Measurements from ENCODE around the gene ZNF14.
"Not testable (repeated sequence)": the region's sequence is repeated elsewhere in the genome, so short reads cannot be mapped to it uniquely, and the experiment has no call there.

ZNF14 gene

GRCh38 chr19:19732579-19733501, at the start of gene ZNF14:
Gene ZNF14, minus strand, starts transcription at chr19:19733112. Its CDS starts 154 bp downstream, at chr19:19732958.
- DNase-seq = peak; percentile 95

GRCh38 chr19:19781791-19782190, 48.9 kb upstream of the ZNF14 start:
- DNase-seq = peak; percentile 49

- no peak for DNase-seq
Measured at GRCh38 chr19:19778666-19779065, 45.8 kb upstream of the ZNF14 start.

GRCh38 chr19:19777692-19778091, 44.8 kb upstream of the ZNF14 start:
- no peak for DNase-seq

GRCh38 chr19:19776206-19777008, 43.5 kb upstream of the ZNF14 start:
- DNase-seq = peak; percentile 94

GRCh38 chr19:19775891-19776205, 42.9 kb upstream of the ZNF14 start:
- peak; percentile 61 for DNase-seq

GRCh38 chr19:19774354-19775033, 41.6 kb upstream of the ZNF14 start:
- DNase-seq = no peak

- DNase-seq = not testable (repeated sequence)
Measured at GRCh38 chr19:19771963-19772362, 39.1 kb upstream of the ZNF14 start.

GRCh38 chr19:19769971-19770370, 37.1 kb upstream of the ZNF14 start:
- not testable (repeated sequence) for DNase-seq

GRCh38 chr19:19758164-19758563, 25.3 kb upstream of the ZNF14 start:
- no peak for DNase-seq

- DNase-seq = no peak
Measured at GRCh38 chr19:19752760-19753403, 20.0 kb upstream of the ZNF14 start.

GRCh38 chr19:19751846-19752245, 18.9 kb upstream of the ZNF14 start:
- no peak for DNase-seq

GRCh38 chr19:19750842-19751790, 18.2 kb upstream of the ZNF14 start:
- DNase-seq = no peak

- no peak for DNase-seq
Measured at GRCh38 chr19:19749908-19750841, 17.3 kb upstream of the ZNF14 start.

- DNase-seq = no peak
Measured at GRCh38 chr19:19749117-19749907, 16.4 kb upstream of the ZNF14 start.

GRCh38 chr19:19748249-19748938, 15.5 kb upstream of the ZNF14 start:
- no peak for DNase-seq

GRCh38 chr19:19747357-19748220, 14.7 kb upstream of the ZNF14 start:
- no peak for DNase-seq
